Lung (tissue), 12 donors: ENCODE measurements around the gene PXDN. TPM values are rescaled to one million over a fixed set of nuclear protein-coding genes. Genes with fewer than 3 reads are reported as not detected.

Experiments used
- ATAC-seq: fragments of 200-7000 bp; cut with Tn5 transposase; one replicate; pipeline ENCODE4 v1.9.1; 2020; ENCODE audit warnings: moderate number of reproducible peaks; ENCODE audit not compliant: insufficient read depth, low FRiP score
- DNase-seq, 3 donors: peaks; one replicate each; pipeline ENCODE4 v3.0.0-alpha.2; 2013 to 2017
- H3K27ac ChIP-seq, 2 donors: one replicate each; pipeline ENCODE4 v1.5.1; 2013; ENCODE audit warnings: mild to moderate bottlenecking in 2 of 2, moderate library complexity in 2 of 2, control low read depth in 1 of 2, inconsistent platforms in 1 of 2, low read depth in 1 of 2, low read length in 1 of 2
- H3K27me3 ChIP-seq, 3 donors: one replicate each; pipeline ENCODE4 v1.5.1; 2013; ENCODE audit warnings: low read length in 2 of 3; ENCODE audit not compliant: control insufficient read depth in 3 of 3, insufficient read depth in 3 of 3
- H3K36me3 ChIP-seq, 4 donors: one replicate each; pipeline ENCODE4 v1.5.1; 2013; ENCODE audit warnings: low read length in 4 of 4, mild to moderate bottlenecking in 1 of 4, moderate library complexity in 1 of 4; ENCODE audit not compliant: control insufficient read depth in 4 of 4, insufficient read depth in 4 of 4
- H3K4me1 ChIP-seq, 5 donors: one replicate each; pipeline ENCODE4 v1.5.1; 2013; ENCODE audit warnings: low read length in 5 of 5, mild to moderate bottlenecking in 2 of 5, moderate library complexity in 1 of 5; ENCODE audit not compliant: control insufficient read depth in 5 of 5, insufficient read depth in 5 of 5
- H3K4me3 ChIP-seq: one replicate; pipeline ENCODE4 v1.5.1; 2013; ENCODE audit warnings: mild to moderate bottlenecking, control low read depth, moderate library complexity
- H3K9ac ChIP-seq, 2 donors: one replicate each; pipeline ENCODE4 v1.5.1; 2013; ENCODE audit warnings: low read length in 2 of 2, control low read depth in 1 of 2; ENCODE audit not compliant: insufficient read depth in 1 of 2
- H3K9me3 ChIP-seq, 4 donors: one replicate each; pipeline ENCODE4 v1.5.1; 2013; ENCODE audit warnings: low read length in 3 of 4, mild to moderate bottlenecking in 1 of 4, moderate library complexity in 1 of 4; ENCODE audit not compliant: control insufficient read depth in 4 of 4, insufficient read depth in 3 of 4
- WGBS, 2 donors: extraction: QIAGEN DNeasy Blood & Tissue Kit; methylation state at CpG; one replicate each; pipeline ENCODE4 v1.1.7; 2013; 5-methylcytosine and 5-hydroxymethylcytosine counted together
- polyA plus RNA-seq, 2 donors: library from polyadenylated mRNA; stranded (reverse); fragments of 200-250 nt; gene quantifications; one replicate each; pipeline ENCODE4 v1.2.1, GENCODE V29; 2013
- total RNA-seq, 2 donors: library from RNA; depleted of rRNA in 1 of 2; stranded (reverse); fragments of >200 nt in 1 of 2; gene quantifications; one replicate each; pipeline ENCODE4 v1.2.1, GENCODE V29; 2014 to 2021
- TF ChIP-seq, protein P1 (sequence below): IDR thresholded peaks from 2 replicates; pipeline ENCODE4 v1.5.1; 2012; ENCODE audit warnings: mild to moderate bottlenecking; ENCODE audit errors: control extremely low read depth, extremely low read depth
- donor health status: control.
- donor health status: control.
- donor health status: Bipolar disorder and iron deficiency.
- donor health status: healthy.
- donor health status: DM: yes; HTN: yes; CAD: no.

The PXDN gene
- total and polyA plus RNA-seq, 4 donors: 10.6 to 198 (median 45.1) TPM

DNA sequence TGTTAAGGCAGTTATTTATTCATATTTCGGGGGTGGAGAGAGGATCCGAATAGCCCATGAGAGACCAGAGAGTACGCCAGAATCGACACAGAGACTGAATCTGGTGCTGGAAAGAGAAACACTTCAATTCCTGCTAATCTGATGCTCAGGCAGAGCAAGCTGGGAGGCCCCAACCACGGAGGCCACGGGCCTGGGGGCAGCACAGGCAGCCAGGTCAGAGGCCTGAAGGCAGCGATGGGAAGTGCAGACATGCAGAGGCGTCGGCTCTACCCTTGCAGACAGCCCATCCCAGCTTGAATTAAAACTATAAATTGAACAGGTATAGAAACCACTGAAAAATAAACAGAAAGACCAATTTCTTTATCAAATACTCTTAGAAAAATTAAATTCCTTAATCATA, 50.6 kb downstream of the PXDN start:
- DNase-seq: no peak

DNA sequence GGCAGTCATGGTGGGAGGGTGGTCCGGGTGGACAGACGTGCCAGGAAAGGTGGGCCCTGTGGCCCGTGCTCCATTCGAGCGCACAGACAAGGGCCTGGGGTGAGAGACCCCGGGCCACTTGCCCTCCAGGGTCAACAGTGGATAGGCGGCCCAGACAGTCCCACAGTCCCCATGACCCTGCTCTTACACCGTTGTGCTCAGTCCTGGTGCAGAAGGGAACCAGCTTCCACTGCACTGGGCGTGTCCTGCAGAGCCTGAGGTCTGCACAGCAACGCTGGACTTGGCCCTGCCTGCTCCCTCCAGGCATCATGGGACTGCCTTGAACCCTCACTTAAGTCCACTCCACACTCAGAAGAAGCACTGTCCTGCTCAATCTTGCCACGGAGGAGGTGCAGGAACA, 52.0 kb downstream of the PXDN start:
- H3K36me3 ChIP-seq: peaks cover 0 to 46% (median 23%) of the 10 kb centered on the region in 4 donors
- TF ChIP-seq, protein P1, sequence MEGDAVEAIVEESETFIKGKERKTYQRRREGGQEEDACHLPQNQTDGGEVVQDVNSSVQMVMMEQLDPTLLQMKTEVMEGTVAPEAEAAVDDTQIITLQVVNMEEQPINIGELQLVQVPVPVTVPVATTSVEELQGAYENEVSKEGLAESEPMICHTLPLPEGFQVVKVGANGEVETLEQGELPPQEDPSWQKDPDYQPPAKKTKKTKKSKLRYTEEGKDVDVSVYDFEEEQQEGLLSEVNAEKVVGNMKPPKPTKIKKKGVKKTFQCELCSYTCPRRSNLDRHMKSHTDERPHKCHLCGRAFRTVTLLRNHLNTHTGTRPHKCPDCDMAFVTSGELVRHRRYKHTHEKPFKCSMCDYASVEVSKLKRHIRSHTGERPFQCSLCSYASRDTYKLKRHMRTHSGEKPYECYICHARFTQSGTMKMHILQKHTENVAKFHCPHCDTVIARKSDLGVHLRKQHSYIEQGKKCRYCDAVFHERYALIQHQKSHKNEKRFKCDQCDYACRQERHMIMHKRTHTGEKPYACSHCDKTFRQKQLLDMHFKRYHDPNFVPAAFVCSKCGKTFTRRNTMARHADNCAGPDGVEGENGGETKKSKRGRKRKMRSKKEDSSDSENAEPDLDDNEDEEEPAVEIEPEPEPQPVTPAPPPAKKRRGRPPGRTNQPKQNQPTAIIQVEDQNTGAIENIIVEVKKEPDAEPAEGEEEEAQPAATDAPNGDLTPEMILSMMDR: no peak
- no peak overlapping the region for H3K9ac ChIP-seq
- peaks cover 0 to 11% (median 0%) of the 10 kb centered on the region in 5 donors for H3K4me1 ChIP-seq
- 87 to 95% methylated on average over 11 of the region's 11 CpGs for WGBS, 2 donors
- H3K27me3 ChIP-seq: no peaks in the 10 kb centered on the region
- H3K4me3 ChIP-seq: no peak overlapping the region
- no peak overlapping the region for H3K27ac ChIP-seq
- ATAC-seq (no peak), DNase-seq (peak in 1 of 3 donors; percentile 6)
- peaks cover 0 to 4% (median 1%) of the 10 kb centered on the region in 4 donors for H3K9me3 ChIP-seq

More for the DNA sequence above, 50.6 kb downstream of the PXDN start:
- TF ChIP-seq, protein P1: no peak
- no peak overlapping the region for H3K9ac ChIP-seq
- WGBS, 2 donors: 85 to 88% methylated on average over 9 of the region's 9 CpGs
- no peak overlapping the region for H3K27ac ChIP-seq
- no peak for ATAC-seq
- H3K36me3 ChIP-seq: peaks cover 0 to 32% (median 16%) of the 10 kb centered on the region in 4 donors
- H3K27me3 ChIP-seq: no peaks in the 10 kb centered on the region
- H3K4me3 ChIP-seq: no peak overlapping the region
- peaks cover 0 to 22% (median 6%) of the 10 kb centered on the region in 5 donors for H3K4me1 ChIP-seq
- H3K9me3 ChIP-seq: peaks cover 0 to 4% (median 2%) of the 10 kb centered on the region in 4 donors

DNA sequence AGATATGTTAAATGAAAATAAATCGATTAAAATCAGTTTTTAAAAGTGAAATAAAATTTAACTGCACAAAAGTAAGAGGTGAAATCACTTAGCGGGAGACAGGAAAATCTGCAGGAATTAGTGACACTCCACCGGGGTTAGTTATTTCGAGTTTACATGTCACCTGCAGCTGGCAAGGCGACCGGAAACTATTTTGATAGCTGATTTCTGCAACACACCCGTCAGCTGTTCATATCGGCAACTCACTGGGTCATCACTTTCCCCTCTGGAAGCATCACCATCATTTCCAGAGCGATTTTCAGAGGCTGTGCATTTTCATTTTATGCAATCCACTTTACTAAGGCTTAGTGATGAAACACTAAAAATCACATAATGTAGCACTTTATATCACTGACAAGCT, 52.9 kb downstream of the PXDN start:
- Histone ChIP-seq H3K9me3 (no peaks in the 10 kb centered on the region), H3K36me3 (peaks cover 0 to 53% (median 27%) of the 10 kb centered on the region in 4 donors), H3K27ac (no peak overlapping the region), H3K4me1 (peaks cover 0 to 4% (median 0%) of the 10 kb centered on the region in 5 donors), H3K4me3 (no peak overlapping the region), H3K27me3 (no peaks in the 10 kb centered on the region), H3K9ac (no peak overlapping the region)
- ATAC-seq (no peak), DNase-seq (peak in 1 of 3 donors; percentile 5)
- 86 to 91% methylated on average over 9 of the region's 9 CpGs for WGBS, 2 donors
- TF ChIP-seq, protein P1: no peak
